Iris pigment epithelial cell (primary cell): ENCODE results near the gene PIGS.

Experiments used
- DNase-seq: peaks from one replicate; pipeline ENCODE4 v3.0.0-alpha.2; 2011; ENCODE audit warnings: low read depth

The PIGS gene

GRCh38 chr17:28550858-28551257, 20.5 kb downstream of the PIGS start:
- DNase-seq, result no peak

GRCh38 chr17:28549236-28550132, 21.8 kb downstream of the PIGS start:
- no peak for DNase-seq

- DNase-seq, result no peak
Observed at GRCh38 chr17:28548417-28549130, 22.8 kb downstream of the PIGS start.

GRCh38 chr17:28547623-28548416, 23.5 kb downstream of the PIGS start:
- DNase-seq, result peak; percentile 54

- DNase-seq, result no peak
Observed at GRCh38 chr17:28547096-28547622, 24.2 kb downstream of the PIGS start.

GRCh38 chr17:28545787-28546415, 25.4 kb downstream of the PIGS start:
- DNase-seq, result no peak

GRCh38 chr17:28545141-28545503, 26.2 kb downstream of the PIGS start:
- DNase-seq, result no peak

GRCh38 chr17:28544402-28545140, 26.8 kb downstream of the PIGS start:
- no peak for DNase-seq

- no peak for DNase-seq
Observed at GRCh38 chr17:28541439-28541838, 29.9 kb downstream of the PIGS start.

GRCh38 chr17:28540231-28540630, 31.1 kb downstream of the PIGS start:
- no peak for DNase-seq

- no peak for DNase-seq
Observed at GRCh38 chr17:28538296-28538895, 32.9 kb downstream of the PIGS start.

GRCh38 chr17:28537219-28537610, 34.1 kb downstream of the PIGS start:
- no peak for DNase-seq

- no peak for DNase-seq
Observed at GRCh38 chr17:28536532-28537218, 34.6 kb downstream of the PIGS start.

- no peak for DNase-seq
Observed at GRCh38 chr17:28534740-28535375, 36.5 kb downstream of the PIGS start.

- no peak for DNase-seq
Observed at GRCh38 chr17:28533091-28533807, 38.1 kb downstream of the PIGS start.

- no peak for DNase-seq
Observed at GRCh38 chr17:28532050-28532960, 39.0 kb downstream of the PIGS start.

- DNase-seq, result no peak
Observed at GRCh38 chr17:28530926-28531325, 40.4 kb downstream of the PIGS start.

GRCh38 chr17:28530250-28530649, 41.1 kb downstream of the PIGS start:
- no peak for DNase-seq
